Right forelimb (tissue), 1 donor: ENCODE data around the gene SMIM35.

Source experiments
- DNase-seq: peaks from one replicate; pipeline ENCODE4 v3.0.0-alpha.2; 2018

Gene SMIM35

DNA sequence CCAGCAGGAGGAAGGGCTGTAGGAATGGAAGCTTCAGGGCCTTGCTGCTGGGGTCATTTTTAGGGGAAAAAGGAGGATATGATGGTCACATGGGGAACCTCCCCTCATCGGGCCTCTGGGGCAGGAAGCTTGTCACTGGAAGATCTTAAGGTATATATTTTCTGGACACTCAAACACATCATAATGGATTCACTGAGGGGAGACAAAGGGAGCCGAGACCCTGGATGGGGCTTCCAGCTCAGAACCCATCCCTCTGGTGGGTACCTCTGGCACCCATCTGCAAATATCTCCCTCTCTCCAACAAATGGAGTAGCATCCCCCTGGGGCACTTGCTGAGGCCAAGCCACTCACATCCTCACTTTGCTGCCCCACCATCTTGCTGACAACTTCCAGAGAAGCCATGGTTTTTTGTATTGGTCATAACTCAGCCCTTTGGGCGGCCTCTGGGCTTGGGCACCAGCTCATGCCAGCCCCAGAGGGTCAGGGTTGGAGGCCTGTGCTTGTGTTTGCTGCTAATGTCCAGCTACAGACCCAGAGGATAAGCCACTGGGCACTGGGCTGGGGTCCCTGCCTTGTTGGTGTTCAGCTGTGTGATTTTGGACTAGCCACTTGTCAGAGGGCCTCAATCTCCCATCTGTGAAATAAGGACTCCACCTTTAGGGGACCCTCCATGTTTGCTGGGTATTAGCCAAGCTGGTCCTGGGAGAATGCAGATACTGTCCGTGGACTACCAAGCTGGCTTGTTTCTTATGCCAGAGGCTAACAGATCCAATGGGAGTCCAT, 86.5 kb downstream of the SMIM35 start:
- DNase-seq = no peak

GRCh38 chr11:117999354-117999993, 87.3 kb downstream of the SMIM35 start:
- DNase-seq = no peak

GRCh38 chr11:117998664-117999353, 88.0 kb downstream of the SMIM35 start:
- DNase-seq = no peak

- DNase-seq = no peak
Measured at GRCh38 chr11:117997823-117998579, 88.8 kb downstream of the SMIM35 start.

- no peak for DNase-seq
Measured at GRCh38 chr11:117997406-117997805, 89.4 kb downstream of the SMIM35 start.

DNA sequence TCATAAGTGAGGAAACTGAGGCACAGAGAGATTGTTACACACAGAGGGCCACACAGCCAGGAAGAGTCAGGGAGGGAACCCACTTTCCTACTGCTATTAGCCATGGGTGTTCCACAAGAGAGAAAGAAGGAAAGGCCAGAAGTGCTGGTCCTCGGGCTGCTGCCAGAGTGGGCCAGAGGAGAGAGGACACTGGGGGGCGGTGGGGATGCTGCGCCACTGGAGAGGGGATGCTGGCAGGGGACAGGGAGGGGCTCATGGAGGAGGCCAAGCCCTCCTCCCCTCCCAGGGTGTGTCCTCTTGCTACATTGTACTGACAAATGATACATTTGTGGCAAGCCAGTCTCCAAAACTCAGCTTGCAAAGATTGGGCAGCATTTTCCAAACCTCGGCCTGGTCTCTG, 90.7 kb downstream of the SMIM35 start:
- DNase-seq = no peak

DNA sequence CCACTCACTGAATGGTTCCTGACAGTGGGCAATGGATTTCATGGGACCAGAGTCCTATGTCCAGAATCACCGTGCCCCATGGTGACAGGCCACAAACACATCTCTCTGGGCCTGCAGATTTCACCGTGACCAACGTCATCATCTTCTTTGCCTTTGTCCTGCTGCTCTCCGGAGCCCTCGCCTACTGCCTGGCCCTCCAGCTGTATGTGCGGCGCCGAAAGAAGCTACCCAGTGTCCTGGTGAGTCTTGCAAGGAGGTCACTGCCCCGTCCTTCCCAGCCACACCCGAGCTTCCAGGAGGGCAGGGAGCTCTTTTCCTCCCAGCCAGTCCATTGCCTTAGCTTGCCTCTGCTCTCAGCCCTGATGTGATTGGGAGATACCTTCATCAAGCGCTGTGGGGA, 91.3 kb downstream of the SMIM35 start:
- no peak for DNase-seq

DNA sequence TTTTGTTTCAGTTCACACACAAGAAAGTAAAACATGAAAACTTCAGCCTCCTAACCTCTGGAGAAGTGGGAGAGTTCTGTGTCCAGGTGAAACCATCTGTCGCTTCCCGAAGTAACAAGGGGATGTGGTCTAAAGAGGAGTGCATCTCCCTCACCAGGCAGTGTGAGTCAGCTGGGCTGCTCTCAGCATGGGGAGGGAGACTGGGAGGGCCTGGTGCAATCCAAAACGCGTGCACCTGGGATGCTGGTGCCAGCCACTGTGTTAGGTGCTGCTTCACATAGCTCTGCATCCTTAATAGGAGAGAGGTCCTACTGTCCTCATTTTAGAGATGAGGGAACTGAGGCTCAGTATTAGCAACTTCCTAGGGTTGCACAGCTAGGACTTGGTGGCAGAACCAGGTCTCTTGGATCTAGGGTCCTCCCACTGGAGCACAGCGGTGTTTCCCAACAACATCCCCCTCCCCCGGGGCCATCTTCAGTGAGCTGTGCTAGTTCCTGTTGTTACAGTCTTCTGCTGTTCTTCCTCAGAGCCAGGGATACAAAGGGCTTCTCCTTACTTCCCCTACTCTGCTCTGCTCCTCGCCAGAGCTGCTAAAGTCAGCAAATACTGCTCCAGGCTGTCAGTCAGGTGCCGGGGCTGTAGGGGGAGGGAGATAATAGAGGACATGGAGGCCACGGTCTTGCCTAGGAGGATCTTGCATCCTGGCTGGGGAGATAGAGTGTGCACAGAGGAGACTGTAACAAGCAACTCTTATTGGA, 92.6 kb downstream of the SMIM35 start:
- DNase-seq = no peak

DNA sequence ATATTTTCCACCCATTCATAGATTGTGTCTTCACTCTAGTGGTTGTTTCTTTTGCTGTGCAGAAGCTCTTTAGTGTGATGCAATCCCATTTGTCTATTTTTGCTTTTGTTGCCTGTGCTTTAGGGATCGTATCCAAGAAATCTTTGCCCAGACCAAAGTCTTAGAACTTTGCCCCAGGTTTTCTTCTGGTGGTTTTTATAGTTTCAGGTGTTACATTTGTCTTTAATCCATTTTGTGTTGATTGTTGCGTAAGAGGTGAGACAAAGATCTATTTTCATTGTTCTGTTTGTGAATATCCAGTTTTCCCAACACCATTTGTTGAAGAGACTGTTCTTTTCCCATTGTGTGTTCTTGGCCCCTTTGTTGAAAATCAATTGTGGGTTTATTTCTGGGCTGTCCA, 94.1 kb downstream of the SMIM35 start:
- DNase-seq = no peak

- DNase-seq = no peak
Measured at GRCh38 chr11:117992136-117992535, 94.6 kb downstream of the SMIM35 start.

- DNase-seq = no peak
Measured at GRCh38 chr11:117989351-117990102, 97.2 kb downstream of the SMIM35 start.

- no peak for DNase-seq
Measured at GRCh38 chr11:117986981-117987574, 99.7 kb downstream of the SMIM35 start.

- DNase-seq = peak; percentile 81
Measured at GRCh38 chr11:117985953-117986887, 100.5 kb downstream of the SMIM35 start, which contains the start of gene IL10RA. Gene IL10RA, plus strand, starts transcription at chr11:117986394. Its CDS starts 74 bp downstream, at chr11:117986468.

DNA sequence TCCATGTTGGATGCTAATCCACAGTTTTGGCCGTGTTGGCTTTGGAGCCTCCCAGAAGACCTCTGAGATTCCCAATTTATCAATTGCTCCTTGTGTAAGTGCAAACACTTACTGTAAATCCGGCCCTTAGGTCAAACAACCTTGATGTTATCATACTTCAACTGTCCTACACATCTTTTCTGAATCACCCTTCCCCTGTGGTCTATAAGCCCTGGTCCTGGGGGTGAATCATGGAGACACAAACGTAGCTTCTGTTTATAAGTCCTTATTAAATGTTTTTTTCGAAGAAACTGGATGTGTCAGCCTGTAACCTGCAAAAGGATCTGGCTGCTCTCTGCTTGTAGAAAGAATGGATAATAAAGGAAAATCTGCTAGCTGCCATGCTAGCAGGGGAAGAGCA, 102.3 kb downstream of the SMIM35 start:
- DNase-seq = no peak

GRCh38 chr11:117983163-117983475, 103.6 kb downstream of the SMIM35 start:
- DNase-seq = no peak

- DNase-seq = no peak
Measured at GRCh38 chr11:117980720-117981119, 106.0 kb downstream of the SMIM35 start.

- DNase-seq = no peak
Measured at GRCh38 chr11:117980280-117980679, 106.5 kb downstream of the SMIM35 start.

GRCh38 chr11:117979481-117980211, 107.1 kb downstream of the SMIM35 start:
- no peak for DNase-seq

DNA sequence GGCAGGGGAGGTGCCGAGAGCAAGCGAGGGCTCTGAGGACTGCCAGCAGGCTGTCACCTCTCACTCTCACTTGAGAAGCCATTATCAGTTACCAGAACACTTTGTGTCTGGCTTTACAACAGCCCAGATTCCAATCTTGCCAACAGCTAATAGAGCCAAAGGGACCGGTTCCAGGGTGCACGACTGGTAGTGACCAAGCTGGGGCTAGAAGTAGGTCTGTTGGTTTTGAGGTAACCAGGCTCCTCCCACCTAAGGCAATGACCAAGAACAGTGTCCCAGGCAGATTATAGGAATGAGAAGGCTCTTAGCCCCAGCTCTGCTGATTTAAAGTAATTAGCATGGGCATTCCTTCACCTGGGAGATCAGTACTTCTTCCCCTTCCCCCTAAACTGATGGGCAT, 107.8 kb downstream of the SMIM35 start:
- no peak for DNase-seq
